ENCODE results near the gene HIVEP2.
A peak's percentile ranks its signal among the peaks of the same experiment; 100 is the strongest.

HIVEP2 gene

GRCh38 chr6:142857796-142858555 is 87.0 kb downstream of the HIVEP2 start:
- DNase-seq = no peak

GRCh38 chr6:142857233-142857761 is 87.7 kb downstream of the HIVEP2 start:
- DNase-seq = no peak

- DNase-seq = no peak
Observed at GRCh38 chr6:142856624-142857232, 88.2 kb downstream of the HIVEP2 start.

- no peak for DNase-seq
Observed at GRCh38 chr6:142855893-142856623, 88.9 kb downstream of the HIVEP2 start.

- no peak for DNase-seq
Observed at GRCh38 chr6:142854589-142855488, 90.1 kb downstream of the HIVEP2 start.

- no peak for DNase-seq
Observed at GRCh38 chr6:142853244-142854180, 91.5 kb downstream of the HIVEP2 start.

GRCh38 chr6:142851601-142852000 is 93.4 kb downstream of the HIVEP2 start:
- no peak for DNase-seq

- DNase-seq = peak; percentile 16
Observed at GRCh38 chr6:142850679-142851423, 94.1 kb downstream of the HIVEP2 start.

GRCh38 chr6:142848976-142849375 is 96.0 kb downstream of the HIVEP2 start:
- DNase-seq = no peak

GRCh38 chr6:142848156-142848555 is 96.8 kb downstream of the HIVEP2 start:
- no peak for DNase-seq

- no peak for DNase-seq
Observed at GRCh38 chr6:142846883-142847287, 98.1 kb downstream of the HIVEP2 start.

GRCh38 chr6:142846459-142846831 is 98.5 kb downstream of the HIVEP2 start:
- DNase-seq = no peak

GRCh38 chr6:142845624-142846458 is 99.1 kb downstream of the HIVEP2 start:
- DNase-seq = peak; percentile 63

- no peak for DNase-seq
Observed at GRCh38 chr6:142845143-142845571, 99.8 kb downstream of the HIVEP2 start.

GRCh38 chr6:142844065-142844755 is 100.8 kb downstream of the HIVEP2 start:
- no peak for DNase-seq

GRCh38 chr6:142843361-142843760 is 101.6 kb downstream of the HIVEP2 start:
- no peak for DNase-seq

- DNase-seq = no peak
Observed at GRCh38 chr6:142842418-142843261, 102.3 kb downstream of the HIVEP2 start.

- DNase-seq = no peak
Observed at GRCh38 chr6:142841915-142842314, 103.1 kb downstream of the HIVEP2 start.

Data from NCI-H1105 treated with DMSO at 0.1 percent for 48 hours (cell line).